WTC11 (cell line): Measurements from ENCODE around the gene MEIS2. TPM values are rescaled to one million over a fixed set of nuclear protein-coding genes. Genes with fewer than 3 reads are reported as not detected.

Experiments
- ATAC-seq: fragments of 200-7000 bp; cut with Tn5 transposase; 2 replicates; pipeline ENCODE4 v1.10.0; 2021; ENCODE audit warnings: mild to moderate bottlenecking, moderate library complexity
- CTCF ChIA-PET: fragments of 300-600 bp; sonication (Branson Sonifier 250); formaldehyde crosslinking; loops from one replicate; lab custom pipeline; 2021; ENCODE audit warnings: antibody characterized with exemption; lab: Charles Lee
- POLR2A ChIA-PET: fragments of 350-600 bp; sonication (Branson Sonifier 250); formaldehyde crosslinking; loops from one replicate; lab custom pipeline; 2021; ENCODE audit warnings: antibody characterized with exemption; lab: Charles Lee
- DNase-seq: peaks from one replicate; pipeline ENCODE4 v3.0.0; 2021; ENCODE audit warnings: low spot score
- H3K27ac Mint-ChIP-seq: 2 replicates; pipeline ENCODE4 v1.8.0; 2021; ENCODE audit warnings: mixed read lengths
- H3K27me3 Mint-ChIP-seq: 2 replicates; pipeline ENCODE4 v1.8.0; 2021; ENCODE audit warnings: low read depth, mild to moderate bottlenecking, moderate library complexity, mixed read lengths
- H3K36me3 Mint-ChIP-seq: 2 replicates; pipeline ENCODE4 v1.8.0; 2021; ENCODE audit warnings: mixed read lengths
- H3K4me1 Mint-ChIP-seq: 2 replicates; pipeline ENCODE4 v1.8.0; 2022; ENCODE audit warnings: mixed read lengths
- H3K4me3 Mint-ChIP-seq: 2 replicates; pipeline ENCODE4 v1.8.0; 2021; ENCODE audit warnings: mild to moderate bottlenecking, moderate library complexity, mixed read lengths
- H3K9me3 Mint-ChIP-seq: 2 replicates; pipeline ENCODE4 v1.8.0; 2021; ENCODE audit warnings: mixed read lengths
- CTCF ChIP-seq: fragments of 200-600 bp; IDR thresholded peaks from 2 replicates; pipeline ENCODE4 v1.8.0; 2022; ENCODE audit warnings: antibody characterized with exemption
- E2F4 ChIP-seq: sonication (generic); formaldehyde crosslinking; IDR thresholded peaks from 2 replicates; pipeline ENCODE4 v1.8.1; 2022; ENCODE audit warnings: low read depth, mild to moderate bottlenecking, moderate library complexity, missing genetic modification reagents, borderline replicate concordance
- GRHL2 ChIP-seq: fragments of 250-450 bp; sonication (Bioruptor Pico); IDR thresholded peaks from 2 replicates; pipeline ENCODE4 v1.8.0; 2022; ENCODE audit warnings: mild to moderate bottlenecking, moderate library complexity; ENCODE audit not compliant: insufficient replicate concordance, severe bottlenecking
- OVOL2 ChIP-seq: fragments of 250-450 bp; sonication (Bioruptor Pico); IDR thresholded peaks from 2 replicates; pipeline ENCODE4 v1.9.0; 2021; ENCODE audit warnings: mild to moderate bottlenecking, borderline replicate concordance
- RORB ChIP-seq: fragments of 250-450 bp; sonication (Bioruptor Pico); IDR thresholded peaks from 2 replicates; pipeline ENCODE4 v1.9.0; 2021; ENCODE audit warnings: mild to moderate bottlenecking
- STAT6 ChIP-seq: sonication (generic); formaldehyde crosslinking; conservative IDR thresholded peaks from 2 replicates; pipeline ENCODE4 v1.8.1; 2023; ENCODE audit warnings: mild to moderate bottlenecking, low read depth, missing genetic modification reagents, moderate library complexity
- TCF7 ChIP-seq: sonication (generic); formaldehyde crosslinking; IDR thresholded peaks from 2 replicates; pipeline ENCODE4 v1.8.0; 2022; ENCODE audit warnings: mild to moderate bottlenecking, low read depth, missing genetic modification reagents, moderate library complexity
- ZMAT4 ChIP-seq: fragments of 250-450 bp; sonication (Bioruptor Pico); IDR thresholded peaks from 2 replicates; pipeline ENCODE4 v1.9.0; 2021; ENCODE audit warnings: mild to moderate bottlenecking
- ZNF138 ChIP-seq: sonication (generic); formaldehyde crosslinking; conservative IDR thresholded peaks from 2 replicates; pipeline ENCODE4 v1.8.1; 2022; ENCODE audit warnings: mild to moderate bottlenecking, moderate library complexity, missing genetic modification reagents
- ZNF317 ChIP-seq: sonication (generic); formaldehyde crosslinking; IDR thresholded peaks from 2 replicates; pipeline ENCODE4 v1.8.1; 2023; ENCODE audit warnings: low read depth, mild to moderate bottlenecking, moderate library complexity, missing genetic modification reagents, borderline replicate concordance
- ZSCAN18 ChIP-seq: fragments of 250-450 bp; sonication (Bioruptor Pico); IDR thresholded peaks from 2 replicates; pipeline ENCODE4 v2.1.2; 2022; ENCODE audit warnings: mild to moderate bottlenecking, moderate library complexity
- total RNA-seq: library from RNA; stranded (reverse); gene quantifications from 3 replicates; pipeline ENCODE4 v1.2.3, GENCODE V29; 2021

MEIS2 gene
- total RNA-seq, 1 experiment from 2014 or later: 0.57 TPM

- Mint-ChIP-seq H3K27ac (no peak overlapping the region), H3K27me3 (no peaks in the 10 kb centered on the region), H3K4me1 (no peaks in the 10 kb centered on the region), H3K9me3 (no peaks in the 10 kb centered on the region), H3K36me3 (no peaks in the 10 kb centered on the region), H3K4me3 (no peak overlapping the region)
- ATAC-seq (no peak), DNase-seq (no peak)
- TF ChIP-seq E2F4 (CRISPR knock-in tag) (no peak), STAT6 (CRISPR knock-in tag) (no peak), ZNF138 (CRISPR knock-in tag) (no peak), OVOL2 (CRISPR knock-in tag) (no peak)
- CTCF ChIA-PET: no interaction called here
- POLR2A ChIA-PET: no interaction called here
Measured at GRCh38 chr15:36863570-36863969, 236.8 kb downstream of the MEIS2 start.

GRCh38 chr15:36860792-36861191, 239.6 kb downstream of the MEIS2 start:
- peaks cover 5% of the 10 kb centered on the region; the same call in 1 of the 2 replicates for H3K4me1 Mint-ChIP-seq
- TF ChIP-seq CTCF (no peak), GRHL2 (CRISPR knock-in tag) (no peak)
- TF ChIP-seq, all 79 proteins: peak for 0
- no peaks in the 10 kb centered on the region for H3K36me3 Mint-ChIP-seq
- H3K27ac Mint-ChIP-seq: no peak overlapping the region
- no peaks in the 10 kb centered on the region for H3K9me3 Mint-ChIP-seq
- no peak overlapping the region for H3K4me3 Mint-ChIP-seq
- H3K27me3 Mint-ChIP-seq: no peaks in the 10 kb centered on the region
- ATAC-seq: no peak
- DNase-seq: no peak
- CTCF ChIA-PET: no interaction called here
- POLR2A ChIA-PET: no interaction called here

- ChIA-PET POLR2A (no interaction called here), CTCF (no interaction called here)
- no peak overlapping the region for H3K27ac Mint-ChIP-seq
- H3K36me3 Mint-ChIP-seq: no peaks in the 10 kb centered on the region
- no peak for TF ChIP-seq ZNF317 (CRISPR knock-in tag)
- no peak for TF ChIP-seq TCF7 (CRISPR knock-in tag)
- TF ChIP-seq RORB: no peak
- TF ChIP-seq ZSCAN18: no peak
- no peak for TF ChIP-seq ZMAT4 (CRISPR knock-in tag)
- peaks cover 5% of the 10 kb centered on the region; the same call in 1 of the 2 replicates for H3K4me1 Mint-ChIP-seq
- H3K27me3 Mint-ChIP-seq: no peaks in the 10 kb centered on the region
- no peak overlapping the region for H3K4me3 Mint-ChIP-seq
- DNase-seq (no peak), ATAC-seq (no peak)
- H3K9me3 Mint-ChIP-seq: no peaks in the 10 kb centered on the region
Measured at GRCh38 chr15:36858423-36858822, 241.9 kb downstream of the MEIS2 start.
